Glutamatergic neuron (in vitro differentiated cells): ENCODE measurements around the gene TMEM236. TPM values are rescaled to one million over a fixed set of nuclear protein-coding genes. Genes with fewer than 3 reads are reported as not detected.

Experiments used
- DNase-seq: peaks from one replicate; pipeline ENCODE4 v3.0.0; 2022
- H3K27ac Mint-ChIP-seq: one replicate; pipeline ENCODE4 v1.8.0; 2020; ENCODE audit warnings: mild to moderate bottlenecking, mixed read lengths, inconsistent platforms; ENCODE audit not compliant: unreplicated experiment
- H3K27me3 Mint-ChIP-seq: one replicate; pipeline ENCODE4 v1.8.0; 2020; ENCODE audit warnings: mild to moderate bottlenecking, moderate library complexity, mixed read lengths, inconsistent platforms; ENCODE audit not compliant: unreplicated experiment
- H3K36me3 Mint-ChIP-seq: one replicate; pipeline ENCODE4 v1.8.0; 2020; ENCODE audit warnings: mild to moderate bottlenecking, mixed read lengths, inconsistent platforms; ENCODE audit not compliant: unreplicated experiment
- H3K4me1 Mint-ChIP-seq: one replicate; pipeline ENCODE4 v1.8.0; 2020; ENCODE audit warnings: mild to moderate bottlenecking, low read depth, mixed read lengths, inconsistent platforms; ENCODE audit not compliant: unreplicated experiment
- H3K4me3 Mint-ChIP-seq: one replicate; pipeline ENCODE4 v1.8.0; 2020; ENCODE audit warnings: mild to moderate bottlenecking, mixed read lengths, inconsistent platforms; ENCODE audit not compliant: unreplicated experiment
- H3K9me3 Mint-ChIP-seq: one replicate; pipeline ENCODE4 v1.8.0; 2020; ENCODE audit warnings: mild to moderate bottlenecking, moderate library complexity, mixed read lengths, inconsistent platforms; ENCODE audit not compliant: unreplicated experiment
- CTCF ChIP-seq: fragments of 200-600 bp; sonication (generic); IDR thresholded peaks from one replicate; pipeline ENCODE4 v1.5.0; 2021; ENCODE audit not compliant: partially characterized antibody, unreplicated experiment
- total RNA-seq: library from RNA; stranded (reverse); fragmentation: NEBNext Ultra II Directional; extraction: Animal tissue kit (Norgen Biotek cat#: 25700); gene quantifications from one replicate; pipeline ENCODE4 v1.2.1, GENCODE V29; 2021; ENCODE audit not compliant: unreplicated experiment

TMEM236 gene
- total RNA-seq, 1 donor from 2014 or later, result 0.07 TPM

- no peak for TF ChIP-seq CTCF
- no peaks in the 10 kb centered on the region for H3K27me3 Mint-ChIP-seq
- H3K27ac Mint-ChIP-seq, result no peak overlapping the region
- no peaks in the 10 kb centered on the region for H3K36me3 Mint-ChIP-seq
- no peak overlapping the region for H3K4me3 Mint-ChIP-seq
- no peaks in the 10 kb centered on the region for H3K9me3 Mint-ChIP-seq
- no peak for DNase-seq
- H3K4me1 Mint-ChIP-seq, result no peaks in the 10 kb centered on the region
These were observed 17.4 kb upstream of the TMEM236 start for GRCh38 chr10:17734432-17735080.

DNA sequence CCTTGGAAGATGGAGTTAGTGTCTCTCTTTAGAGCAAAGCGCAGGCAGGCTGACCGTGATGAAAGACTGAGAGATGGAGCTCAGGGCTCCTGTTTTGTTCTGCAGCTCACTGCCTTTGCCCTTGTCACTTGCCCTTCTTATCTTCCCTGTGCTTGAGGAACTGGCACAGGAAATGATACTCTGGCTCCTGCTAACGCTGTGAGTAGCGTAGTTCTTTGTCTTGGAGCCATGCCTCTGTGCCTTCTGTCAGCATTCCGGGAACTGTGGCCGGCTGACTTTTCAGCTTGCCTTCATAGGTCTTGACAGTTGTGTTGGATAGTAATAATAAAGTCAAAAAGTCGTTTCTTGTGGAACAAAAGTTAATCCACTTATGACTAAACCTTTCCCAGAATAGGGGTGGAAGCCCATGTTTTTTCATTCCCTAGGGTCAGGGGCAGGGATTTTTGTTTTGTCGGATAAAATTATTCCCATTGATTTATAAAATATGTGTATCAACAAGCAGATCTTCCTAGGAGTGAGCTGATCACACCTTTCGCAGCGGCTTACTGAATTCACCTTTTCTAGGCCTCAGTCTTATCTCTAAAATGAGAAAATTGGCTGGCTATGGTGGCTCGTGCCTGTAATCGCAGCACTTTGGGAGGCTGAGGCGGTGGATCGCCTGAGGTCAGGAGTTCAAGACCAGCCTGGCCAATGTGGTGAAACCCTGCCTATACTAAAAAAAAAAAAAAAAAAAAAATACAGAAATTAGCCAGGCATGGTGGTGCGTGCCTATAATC lies 16.6 kb upstream of the TMEM236 start:
- H3K27ac Mint-ChIP-seq, result no peak overlapping the region
- TF ChIP-seq CTCF, result no peak
- no peaks in the 10 kb centered on the region for H3K4me1 Mint-ChIP-seq
- H3K9me3 Mint-ChIP-seq, result no peaks in the 10 kb centered on the region
- no peak overlapping the region for H3K4me3 Mint-ChIP-seq
- DNase-seq, result no peak
- no peaks in the 10 kb centered on the region for H3K36me3 Mint-ChIP-seq
- H3K27me3 Mint-ChIP-seq, result no peaks in the 10 kb centered on the region

DNA sequence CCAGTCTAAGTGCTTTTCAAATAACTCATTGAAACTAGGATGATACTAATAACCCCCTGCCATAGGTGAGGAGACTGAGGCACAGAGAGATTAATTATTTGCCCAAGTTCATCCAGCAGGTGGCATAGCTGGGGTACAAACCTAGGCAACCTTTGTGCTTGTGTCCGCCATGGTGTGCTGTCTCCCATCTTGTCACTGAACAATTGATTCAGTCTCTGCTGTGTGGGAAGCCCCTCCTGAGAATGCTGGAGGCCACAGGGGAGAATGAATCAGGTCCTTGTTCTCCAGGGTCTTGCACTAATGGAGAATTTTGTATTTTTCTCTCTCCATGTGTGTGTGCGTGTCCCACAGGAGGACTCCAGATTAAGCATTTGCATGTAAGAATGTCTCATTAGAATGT lies 15.8 kb upstream of the TMEM236 start:
- Mint-ChIP-seq H3K36me3 (no peaks in the 10 kb centered on the region), H3K4me1 (no peaks in the 10 kb centered on the region), H3K4me3 (no peak overlapping the region), H3K27me3 (no peaks in the 10 kb centered on the region), H3K9me3 (no peaks in the 10 kb centered on the region), H3K27ac (no peak overlapping the region)
- TF ChIP-seq CTCF, result no peak
- no peak for DNase-seq

- no peaks in the 10 kb centered on the region for H3K27me3 Mint-ChIP-seq
- peak; percentile 75 for TF ChIP-seq CTCF
- H3K9me3 Mint-ChIP-seq, result no peaks in the 10 kb centered on the region
- H3K4me1 Mint-ChIP-seq, result no peaks in the 10 kb centered on the region
- no peak overlapping the region for H3K4me3 Mint-ChIP-seq
- no peak for DNase-seq
- no peaks in the 10 kb centered on the region for H3K36me3 Mint-ChIP-seq
- H3K27ac Mint-ChIP-seq, result no peak overlapping the region
These were observed 14.7 kb upstream of the TMEM236 start for GRCh38 chr10:17737027-17737965.
